HAP-1 (cell line): ENCODE data around the gene UTRN.

Experiments
- DNase-seq, 2 experiments: peaks; one replicate each; pipeline ENCODE4 v3.0.0-alpha.2; 2016 to 2020; ENCODE audit warnings: low spot score in 2 of 2
- H3K27me3 ChIP-seq: fragments of 250-450 bp; sonication (Bioruptor Pico); 2 replicates; pipeline ENCODE4 v1.5.1; 2020; ENCODE audit warnings: low read depth, mild to moderate bottlenecking, moderate library complexity
- H3K36me3 ChIP-seq: fragments of 250-450 bp; sonication (Bioruptor Pico); replicated peaks from 2 replicates; pipeline ENCODE4 v1.5.1; 2020; ENCODE audit warnings: mild to moderate bottlenecking
- H3K4me1 ChIP-seq: fragments of 250-450 bp; sonication (Bioruptor Pico); 2 replicates; pipeline ENCODE4 v1.5.1; 2020; ENCODE audit warnings: mild to moderate bottlenecking
- H3K4me3 ChIP-seq: fragments of 250-450 bp; sonication (Bioruptor Pico); 2 replicates; pipeline ENCODE4 v1.5.1; 2020; ENCODE audit warnings: mild to moderate bottlenecking, moderate library complexity
- H3K9me3 ChIP-seq: fragments of 250-450 bp; sonication (Bioruptor Pico); 2 replicates; pipeline ENCODE4 v1.5.1; 2020; ENCODE audit warnings: mild to moderate bottlenecking, moderate library complexity
- in situ Hi-C: fragments of 300-500 bp; cut with MboI; formaldehyde crosslinking; loops from 3 replicates; pipeline ENCODE4 v1.14.3; 2020; ENCODE audit warnings: low sequenced_read_pairs, inconsistent platforms, mixed read lengths

Gene UTRN

DNA sequence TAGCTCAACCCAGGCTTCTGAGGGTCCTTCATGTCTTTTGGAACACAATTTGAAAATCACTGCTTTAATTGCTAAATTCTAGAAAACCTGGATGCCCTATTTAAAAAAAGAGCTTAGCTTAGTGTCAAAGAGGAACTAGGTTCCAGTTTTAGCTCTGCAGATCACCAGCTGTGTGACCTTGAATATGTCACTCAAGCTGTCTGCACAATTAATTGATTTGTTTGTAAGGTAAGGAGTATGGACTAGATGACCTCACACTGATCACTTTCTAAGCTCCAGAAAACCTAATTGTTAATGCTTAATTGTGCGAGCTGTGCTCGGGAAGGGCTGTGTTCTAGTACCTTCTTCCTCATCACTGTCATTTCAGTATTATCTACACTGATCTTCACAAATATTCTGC, 26.2 kb downstream of the UTRN start:
- Histone ChIP-seq H3K27me3 (no peaks in the 10 kb centered on the region), H3K4me1 (no peaks in the 10 kb centered on the region), H3K4me3 (no peak overlapping the region), H3K9me3 (no peaks in the 10 kb centered on the region), H3K36me3 (no peaks in the 10 kb centered on the region)
- in situ Hi-C loops: no loop called here
- DNase-seq: no peak

DNA sequence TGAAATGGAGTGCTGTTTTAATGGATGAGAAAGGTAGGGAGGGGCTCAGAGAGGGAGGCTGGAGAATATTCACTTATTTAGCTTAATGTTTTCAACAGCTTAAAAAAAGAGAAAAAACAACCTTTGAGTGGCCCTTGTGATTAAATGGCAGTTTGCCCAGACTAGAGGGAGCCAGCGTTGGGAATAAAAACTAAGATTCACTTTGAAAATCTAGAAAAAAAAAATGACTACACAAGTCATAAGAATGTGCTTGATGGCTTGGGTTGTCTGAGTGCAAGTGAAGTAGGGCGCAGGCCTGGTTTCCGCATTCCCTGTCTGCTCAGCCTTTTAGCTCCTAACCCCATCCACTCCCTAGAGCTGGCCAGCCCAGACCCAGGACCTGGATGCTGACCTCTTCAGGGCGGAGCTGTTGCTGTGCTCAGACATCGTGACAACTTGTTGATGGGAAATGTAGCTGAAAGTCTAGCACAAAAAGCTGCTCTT, 28.9 kb downstream of the UTRN start:
- no peaks in the 10 kb centered on the region for H3K36me3 ChIP-seq
- no peaks in the 10 kb centered on the region for H3K27me3 ChIP-seq
- no peak overlapping the region for H3K4me3 ChIP-seq
- H3K4me1 ChIP-seq: peaks cover 6% of the 10 kb centered on the region
- in situ Hi-C loops: no loop called here
- no peaks in the 10 kb centered on the region for H3K9me3 ChIP-seq
- no peak for DNase-seq

DNA sequence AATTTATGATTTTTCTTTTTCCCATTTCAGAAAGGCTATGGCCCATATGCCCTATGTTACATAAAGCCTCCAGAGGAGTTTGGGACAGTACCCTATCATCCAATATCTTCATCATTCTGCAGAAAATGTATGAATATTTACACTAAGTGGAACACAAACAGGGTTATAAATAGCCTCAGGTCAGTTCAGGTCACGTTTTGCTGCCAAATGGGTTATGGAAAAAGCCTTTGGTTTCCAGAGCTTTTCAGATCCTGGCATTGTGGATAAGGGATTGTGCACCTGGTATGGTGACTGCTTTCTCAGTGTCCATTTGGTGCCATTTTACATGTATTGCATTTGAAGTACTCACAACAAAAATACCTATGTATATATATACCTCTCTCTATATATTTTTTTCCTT, 29.4 kb downstream of the UTRN start:
- no peak for DNase-seq
- no peak overlapping the region for H3K4me3 ChIP-seq
- no peaks in the 10 kb centered on the region for H3K36me3 ChIP-seq
- in situ Hi-C loops: no loop called here
- H3K9me3 ChIP-seq: no peaks in the 10 kb centered on the region
- peaks cover 6% of the 10 kb centered on the region for H3K4me1 ChIP-seq
- H3K27me3 ChIP-seq: no peaks in the 10 kb centered on the region

DNA sequence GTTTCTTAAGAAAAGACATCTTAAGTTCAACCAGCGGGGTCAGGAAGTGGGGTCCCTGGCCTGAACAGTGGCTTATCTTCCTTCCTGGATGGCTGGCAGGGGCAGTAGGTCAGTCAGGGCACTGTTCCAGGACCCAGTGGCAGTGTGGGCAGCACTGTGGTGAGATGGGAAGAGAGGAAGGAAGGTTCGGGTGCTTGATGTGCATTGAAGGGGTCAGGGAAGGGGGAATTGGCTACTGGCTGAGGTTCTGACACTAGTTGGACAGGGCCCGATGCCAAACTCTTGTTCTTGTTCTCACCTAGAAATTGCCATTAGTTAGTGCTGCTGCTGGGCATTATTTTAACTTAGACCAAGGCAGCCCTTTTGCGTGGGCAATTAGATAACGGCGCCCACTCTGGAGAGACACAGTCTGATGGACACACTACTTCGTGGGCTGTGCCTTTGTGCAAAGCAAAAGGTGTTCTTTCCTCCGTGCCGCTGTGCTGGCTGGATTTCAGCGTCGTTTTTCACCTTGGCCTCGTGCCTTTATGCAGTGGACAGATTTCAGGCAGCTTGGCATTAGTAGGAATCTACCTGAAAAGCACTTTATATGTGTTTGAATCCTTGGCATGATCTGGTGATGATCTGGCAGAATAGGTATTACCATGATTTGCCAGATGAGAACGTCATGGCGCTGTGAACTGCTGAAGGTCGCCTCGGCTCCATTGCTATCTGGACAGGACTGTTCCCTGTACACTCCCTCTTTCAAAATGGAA, 30.3 kb downstream of the UTRN start:
- DNase-seq: no peak
- H3K4me1 ChIP-seq: peaks cover 6% of the 10 kb centered on the region
- no peak overlapping the region for H3K4me3 ChIP-seq
- H3K27me3 ChIP-seq: no peaks in the 10 kb centered on the region
- H3K9me3 ChIP-seq: no peaks in the 10 kb centered on the region
- no peaks in the 10 kb centered on the region for H3K36me3 ChIP-seq
- in situ Hi-C loops: no loop called here

DNA sequence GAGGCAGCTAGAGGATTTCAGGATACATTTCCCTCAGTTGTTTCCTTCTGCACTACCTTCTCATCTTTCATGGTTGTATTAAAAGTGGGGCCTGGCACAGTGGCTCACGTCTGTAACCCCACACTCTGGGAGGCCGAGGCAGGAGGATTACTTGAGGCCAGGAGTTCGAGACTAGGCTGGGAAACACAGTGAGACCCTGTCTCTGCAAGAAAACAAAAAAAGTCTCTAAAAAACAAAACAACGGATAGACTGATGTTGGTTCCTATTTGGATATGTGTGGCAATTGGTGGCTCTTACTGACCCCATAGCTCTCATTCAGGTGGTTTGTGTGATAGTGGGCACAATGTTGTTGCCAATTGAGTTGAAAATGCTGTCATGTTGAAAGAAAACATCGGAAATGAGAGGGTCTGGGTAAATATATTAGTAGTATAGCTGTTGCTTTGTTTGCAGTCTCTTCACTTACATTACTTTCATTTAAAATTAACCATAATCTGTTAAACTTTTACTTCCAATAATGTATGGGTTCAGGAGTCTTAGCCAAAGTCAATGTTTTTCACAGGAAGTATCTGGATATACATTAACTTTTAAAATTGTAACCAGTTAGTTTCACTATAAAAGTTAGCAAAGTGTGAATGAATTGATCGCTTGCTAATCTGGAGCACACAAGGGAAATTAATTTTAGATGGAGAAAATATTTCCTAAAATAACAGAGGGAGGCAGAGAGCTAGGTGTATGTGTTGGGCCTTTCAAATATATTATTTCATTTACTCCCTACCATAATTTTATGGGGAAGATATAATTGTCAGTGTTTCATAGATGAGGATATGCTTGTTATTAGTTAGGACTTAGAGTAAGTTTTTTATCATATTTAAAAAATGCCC, 31.1 kb downstream of the UTRN start:
- in situ Hi-C loops: no loop called here
- H3K4me1 ChIP-seq: peaks cover 6% of the 10 kb centered on the region

DNA sequence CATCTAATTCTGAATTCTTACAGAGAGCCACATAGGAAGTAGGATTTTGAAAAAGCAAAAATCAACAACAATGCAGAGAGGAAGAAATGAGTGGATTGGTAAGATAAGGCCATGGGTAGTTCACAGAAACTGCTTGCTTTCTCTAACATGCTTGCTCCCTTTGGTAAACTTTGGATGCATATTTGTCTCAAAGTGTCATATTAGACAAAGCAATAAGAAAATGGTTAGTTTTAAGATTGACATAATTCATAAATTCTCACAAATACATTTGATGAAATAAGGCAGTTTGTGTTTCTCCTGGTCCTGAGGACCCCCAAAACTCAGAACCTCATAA, 31.7 kb downstream of the UTRN start:
- in situ Hi-C loops: no loop called here
- H3K36me3 ChIP-seq: no peaks in the 10 kb centered on the region
- no peaks in the 10 kb centered on the region for H3K27me3 ChIP-seq
- peaks cover 6% of the 10 kb centered on the region for H3K4me1 ChIP-seq
- no peaks in the 10 kb centered on the region for H3K9me3 ChIP-seq
- H3K4me3 ChIP-seq: no peak overlapping the region
- no peak for DNase-seq

More for the DNA sequence above, 31.1 kb downstream of the UTRN start:
- Histone ChIP-seq H3K4me3 (no peak overlapping the region), H3K36me3 (no peaks in the 10 kb centered on the region), H3K9me3 (no peaks in the 10 kb centered on the region), H3K27me3 (no peaks in the 10 kb centered on the region)
- no peak for DNase-seq

DNA sequence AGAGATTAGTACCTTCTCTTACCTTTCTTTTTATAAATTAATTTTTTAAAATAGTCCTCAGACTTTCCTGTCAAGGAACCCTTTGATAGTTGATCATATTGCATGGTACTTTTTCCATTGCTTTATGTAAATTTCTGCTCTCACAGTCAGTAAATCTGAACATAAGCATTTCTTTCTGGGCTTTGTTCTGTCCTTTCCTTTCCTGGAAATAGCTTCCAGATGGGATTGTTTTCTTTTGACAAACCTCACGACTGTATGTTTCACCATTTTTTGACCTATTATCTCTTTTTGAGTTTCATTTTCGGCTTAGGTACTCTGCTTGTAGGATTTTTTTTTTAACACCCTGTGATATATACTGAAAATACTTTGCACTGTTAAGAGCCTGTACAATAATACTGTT, 32.6 kb downstream of the UTRN start:
- no peak overlapping the region for H3K4me3 ChIP-seq
- H3K36me3 ChIP-seq: no peaks in the 10 kb centered on the region
- peak in 1 of 2 experiments; percentile 6 for DNase-seq
- H3K4me1 ChIP-seq: peaks cover 6% of the 10 kb centered on the region
- no peaks in the 10 kb centered on the region for H3K9me3 ChIP-seq
- no peaks in the 10 kb centered on the region for H3K27me3 ChIP-seq
- in situ Hi-C loops: no loop called here

DNA sequence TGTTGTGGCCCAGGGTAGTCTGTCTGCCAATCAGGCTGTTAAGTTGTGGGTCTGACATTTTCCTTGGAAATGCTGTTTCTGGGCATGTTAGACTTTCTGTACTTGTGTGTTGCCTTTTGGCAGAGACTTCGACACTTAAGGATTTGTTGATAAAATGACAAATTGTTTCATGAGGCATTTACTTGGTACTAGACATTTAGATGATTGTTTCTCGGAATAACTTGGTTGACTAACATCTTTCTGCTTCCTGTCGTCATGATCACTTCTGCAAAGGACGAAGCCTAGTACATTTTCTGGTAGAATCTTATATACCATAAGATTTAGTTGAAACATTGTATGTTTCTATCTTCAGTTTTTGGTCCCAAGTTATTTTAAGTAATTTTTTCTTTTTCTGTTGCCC, 34.1 kb downstream of the UTRN start:
- H3K4me1 ChIP-seq: peaks cover 6% of the 10 kb centered on the region
- in situ Hi-C loops: no loop called here
- DNase-seq: no peak
- H3K9me3 ChIP-seq: no peaks in the 10 kb centered on the region
- no peaks in the 10 kb centered on the region for H3K36me3 ChIP-seq
- no peak overlapping the region for H3K4me3 ChIP-seq
- H3K27me3 ChIP-seq: no peaks in the 10 kb centered on the region

DNA sequence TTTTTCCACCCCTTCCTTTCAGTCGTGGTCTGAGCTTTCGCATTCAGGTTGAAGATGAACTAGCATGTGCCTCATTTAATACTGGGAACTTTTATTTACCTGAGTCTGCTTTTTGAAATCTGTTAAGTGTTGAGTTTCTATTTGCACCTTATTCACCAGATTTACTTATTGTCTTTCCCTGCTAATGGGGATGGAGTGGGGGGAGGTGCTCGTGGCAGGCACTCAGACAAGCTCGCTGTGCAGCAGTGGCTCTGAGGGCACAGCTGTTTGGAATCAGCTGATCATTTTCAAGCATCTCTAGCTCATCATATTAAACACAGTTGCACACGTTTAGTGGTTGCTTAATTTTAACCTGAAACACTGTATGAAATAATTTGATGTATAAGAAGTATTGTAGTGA, 35.6 kb downstream of the UTRN start:
- no peaks in the 10 kb centered on the region for H3K36me3 ChIP-seq
- H3K27me3 ChIP-seq: no peaks in the 10 kb centered on the region
- H3K9me3 ChIP-seq: no peaks in the 10 kb centered on the region
- in situ Hi-C loops: no loop called here
- H3K4me1 ChIP-seq: peaks cover 6% of the 10 kb centered on the region
- H3K4me3 ChIP-seq: no peak overlapping the region
- DNase-seq: no peak

DNA sequence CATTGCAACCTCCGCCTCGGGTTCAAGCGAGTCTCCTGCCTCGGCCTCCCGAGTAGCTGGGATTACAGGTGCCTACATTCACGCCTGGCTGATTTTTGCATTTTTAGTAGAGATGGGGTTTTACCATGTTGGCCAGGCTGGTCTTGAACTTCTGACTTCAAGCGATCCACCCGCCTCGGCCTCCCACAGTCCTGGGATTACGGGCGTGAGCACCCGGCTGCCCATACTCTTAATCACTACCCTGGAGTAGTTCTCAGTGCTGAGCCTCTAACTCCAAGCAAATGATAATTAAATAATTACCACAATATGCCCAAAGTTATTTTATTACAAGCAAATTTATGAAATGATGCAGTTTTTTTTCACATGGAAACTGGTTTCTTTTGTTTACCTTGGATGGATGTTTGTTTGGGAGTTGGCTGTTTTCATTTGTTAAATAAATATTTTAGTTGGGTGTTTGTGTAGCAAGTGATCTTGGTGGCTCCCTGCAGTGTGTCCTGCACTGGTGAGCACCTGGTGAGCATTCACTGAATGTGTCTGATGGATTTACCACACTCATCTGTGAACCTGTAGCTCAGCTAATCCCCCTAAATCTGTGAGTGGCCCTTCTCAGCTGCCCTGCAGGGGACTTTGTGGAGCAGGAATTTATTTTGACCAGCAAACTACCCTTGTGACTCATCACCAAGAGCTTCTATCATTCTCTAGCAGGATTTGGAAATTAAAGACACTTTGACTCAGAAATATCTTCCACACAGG, 36.9 kb downstream of the UTRN start:
- Histone ChIP-seq H3K27me3 (no peaks in the 10 kb centered on the region), H3K9me3 (no peaks in the 10 kb centered on the region), H3K4me3 (no peak overlapping the region), H3K36me3 (no peaks in the 10 kb centered on the region), H3K4me1 (peaks cover 6% of the 10 kb centered on the region)
- DNase-seq: no peak
- in situ Hi-C loops: no loop called here

DNA sequence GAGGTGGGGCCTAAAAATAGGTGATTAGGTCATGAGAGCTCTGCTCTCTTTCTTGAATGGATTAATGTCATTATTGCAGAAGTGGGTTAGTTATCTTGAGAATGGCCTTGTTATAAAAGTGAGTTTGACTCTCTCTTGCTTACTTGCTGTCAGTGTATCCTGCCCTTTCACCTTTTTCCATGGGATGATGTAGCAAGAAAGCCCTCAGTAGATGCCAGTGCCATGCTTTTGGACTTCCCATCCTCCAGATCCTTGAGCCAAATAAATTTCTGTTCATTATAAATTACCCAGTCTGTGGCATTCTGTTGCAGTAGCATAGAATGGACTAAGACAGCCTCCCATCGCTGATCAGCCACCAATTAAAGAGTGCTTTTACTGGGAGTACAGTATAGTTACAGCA, 40.1 kb downstream of the UTRN start:
- DNase-seq: no peak
- in situ Hi-C loops: no loop called here
- H3K4me1 ChIP-seq: no peaks in the 10 kb centered on the region

DNA sequence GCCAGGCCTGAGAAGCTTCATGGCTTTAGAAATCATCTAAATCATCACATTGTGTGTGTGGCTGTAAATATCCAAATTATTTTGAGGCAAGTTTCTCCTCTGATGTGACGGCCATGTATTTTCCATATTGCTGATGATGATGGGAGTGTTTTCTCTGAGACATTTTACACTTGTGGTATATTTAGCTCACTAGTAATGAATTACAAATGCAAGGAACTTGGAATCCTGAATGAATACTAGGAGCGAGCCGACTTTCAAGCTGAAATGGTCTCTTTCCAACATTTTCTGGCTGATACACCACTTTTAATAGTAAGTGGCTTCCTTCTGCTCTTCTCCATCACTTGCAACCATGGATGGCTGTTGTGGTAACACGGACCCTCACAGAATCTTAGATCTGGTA, 41.3 kb downstream of the UTRN start:
- no peak for DNase-seq
- no peaks in the 10 kb centered on the region for H3K4me1 ChIP-seq
- H3K36me3 ChIP-seq: no peaks in the 10 kb centered on the region
- in situ Hi-C loops: no loop called here
- H3K9me3 ChIP-seq: no peaks in the 10 kb centered on the region
- H3K4me3 ChIP-seq: no peak overlapping the region
- no peaks in the 10 kb centered on the region for H3K27me3 ChIP-seq

More for the DNA sequence above, 40.1 kb downstream of the UTRN start:
- no peaks in the 10 kb centered on the region for H3K27me3 ChIP-seq
- H3K9me3 ChIP-seq: no peaks in the 10 kb centered on the region
- no peaks in the 10 kb centered on the region for H3K36me3 ChIP-seq
- no peak overlapping the region for H3K4me3 ChIP-seq

DNA sequence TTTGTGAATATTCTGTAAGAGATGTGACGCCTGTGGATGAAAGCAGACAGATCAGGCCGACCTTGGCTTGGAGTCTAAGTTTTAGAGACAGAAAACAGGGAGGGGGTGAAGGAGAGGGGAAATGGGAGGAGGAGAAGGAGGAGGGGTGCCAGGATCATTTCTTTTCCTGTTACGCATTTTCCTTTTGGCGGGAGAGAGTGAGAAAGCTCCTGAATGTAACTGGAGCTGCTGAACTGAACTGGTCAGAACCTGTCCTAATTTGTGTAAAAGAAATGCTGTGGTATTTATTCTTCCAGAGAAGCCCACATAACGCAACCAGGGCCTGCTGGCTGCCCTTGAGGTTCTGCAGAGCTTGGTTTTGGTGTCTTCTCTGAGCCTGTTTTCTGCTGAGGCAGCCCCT, 41.9 kb downstream of the UTRN start:
- Histone ChIP-seq H3K4me3 (no peak overlapping the region), H3K36me3 (no peaks in the 10 kb centered on the region), H3K9me3 (no peaks in the 10 kb centered on the region), H3K4me1 (no peaks in the 10 kb centered on the region), H3K27me3 (no peaks in the 10 kb centered on the region)
- in situ Hi-C loops: no loop called here
- no peak for DNase-seq
